Stomach (tissue), 9 donors: ENCODE data around the gene ASCC2. TPM values are rescaled to one million over a fixed set of nuclear protein-coding genes. Genes with fewer than 3 reads are reported as not detected.

ENCODE experiments used
- DNase-seq, 2 donors: peaks; one replicate each; pipeline versions ENCODE4 v3.0.0 to v3.0.0-alpha.2; 2013 to 2019
- H3K27ac ChIP-seq, 5 donors: fragments of 200-600 bp in 4 of 5; sonication (generic) in 4 of 5; one replicate each; pipeline ENCODE4 v1.5.1; 2013 to 2019; ENCODE audit warnings: mild to moderate bottlenecking in 1 of 5, moderate library complexity in 1 of 5
- H3K27me3 ChIP-seq, 3 donors: fragments of 200-600 bp; sonication (generic); one replicate each; pipeline ENCODE4 v1.5.1; 2017 to 2019; ENCODE audit warnings: mixed run types in 1 of 3
- H3K36me3 ChIP-seq, 4 donors: fragments of 200-600 bp; sonication (generic); 1 replicate in 3 of 4; 2 replicates in 1 of 4; pipeline ENCODE4 v1.5.1; 2016 to 2019
- H3K4me1 ChIP-seq, 4 donors: fragments of 200-600 bp; sonication (generic); one replicate each; pipeline ENCODE4 v1.5.1; 2016 to 2019
- H3K4me3 ChIP-seq, 4 donors: fragments of 200-600 bp; sonication (generic) in 3 of 4; one replicate each; pipeline ENCODE4 v1.5.1; 2016 to 2019; ENCODE audit warnings: mild to moderate bottlenecking in 1 of 4
- H3K9me3 ChIP-seq, 4 donors: fragments of 200-600 bp; sonication (generic); one replicate each; pipeline ENCODE4 v1.5.1; 2016 to 2019
- CTCF ChIP-seq, 7 experiments: fragments of 450-650 bp in 4 of 7; fragments of 200-600 bp in 3 of 7; sonication (generic) in 3 of 7; IDR thresholded peaks; one replicate each; pipeline ENCODE4 v1.5.1; 2016 to 2019; ENCODE audit warnings: antibody characterized with exemption in 7 of 7, control low read depth in 2 of 7, mild to moderate bottlenecking in 1 of 7
- EP300 ChIP-seq: sonication (generic); formaldehyde crosslinking; IDR thresholded peaks from one replicate; pipeline ENCODE4 v1.6.1; 2017; ENCODE audit warnings: antibody characterized with exemption
- POLR2A ChIP-seq, 4 donors: fragments of 450-650 bp; IDR thresholded peaks; one replicate each; pipeline ENCODE4 v1.6.1; 2016; ENCODE audit warnings: antibody characterized with exemption in 4 of 4, control low read depth in 2 of 4, mild to moderate bottlenecking in 1 of 4, moderate library complexity in 1 of 4
- POLR2AphosphoS5 ChIP-seq, 3 donors: sonication (generic); formaldehyde crosslinking; IDR thresholded peaks; one replicate each; pipeline ENCODE4 v1.6.1; 2016; ENCODE audit warnings: antibody characterized with exemption in 3 of 3
- WGBS, 5 donors: extraction: QIAGEN DNeasy Blood & Tissue Kit in 3 of 5; methylation state at CpG; one replicate each; pipeline versions ENCODE4 v1.1.5 to v1.1.7; 2013 to 2018; 5-methylcytosine and 5-hydroxymethylcytosine counted together
- intact Hi-C: fragments of 100-400 bp; cut with DNase I; formaldehyde crosslinking; loops from one replicate; pipeline ENCODE4 v1.15.1; 2023; ENCODE audit warnings: low total_unique reads
- polyA plus RNA-seq, 3 donors: library from polyadenylated mRNA; stranded (reverse); fragments of 200-250 nt; gene quantifications; one replicate each; pipeline ENCODE4 v1.2.3, GENCODE V29; 2013
- total RNA-seq, 5 donors: library from RNA; depleted of rRNA; stranded (reverse); fragments of >200 nt; gene quantifications; one replicate each; pipeline versions ENCODE4 v1.1.0 to v1.2.3, GENCODE V29; 2014 to 2016
- donor health status: healthy with polysubstance abuse.
- donor health status: Bipolar disorder and iron deficiency.
- donor health status: healthy.

The ASCC2 gene
- total and polyA plus RNA-seq, 8 donors = 39.7 to 129 (median 67.3) TPM

- no peaks in the 10 kb centered on the region for H3K9me3 ChIP-seq
- no peak overlapping the region for H3K27ac ChIP-seq
- peak in 1 of 2 donors; percentile 22 for DNase-seq
- TF ChIP-seq CTCF (IDR thresholded peaks at IDR 0.05) (no peak), EP300 (no peak), POLR2A (IDR thresholded peaks at IDR 0.05) (no peak), POLR2AphosphoS5 (IDR thresholded peaks at IDR 0.05) (no peak)
- no peak overlapping the region for H3K4me3 ChIP-seq
- H3K4me1 ChIP-seq = peaks cover 0 to 9% (median 3%) of the 10 kb centered on the region in 4 donors
- no peaks in the 10 kb centered on the region for H3K36me3 ChIP-seq
- intact Hi-C loops = no loop called here
- 79 to 100% (median 94%) methylated on average over 3 of the region's 3 CpGs for WGBS, 5 donors
- H3K27me3 ChIP-seq = no peaks in the 10 kb centered on the region
Measured at GRCh38 chr22:29872144-29872893, 34.2 kb upstream of the ASCC2 start.

GRCh38 chr22:29871684-29872083, 33.6 kb upstream of the ASCC2 start:
- Histone ChIP-seq H3K27me3 (no peaks in the 10 kb centered on the region), H3K36me3 (no peaks in the 10 kb centered on the region), H3K27ac (no peak overlapping the region), H3K9me3 (no peaks in the 10 kb centered on the region), H3K4me1 (peaks cover 0 to 9% (median 3%) of the 10 kb centered on the region in 4 donors), H3K4me3 (no peak overlapping the region)
- TF ChIP-seq CTCF (IDR thresholded peaks at IDR 0.05) (no peak), POLR2AphosphoS5 (IDR thresholded peaks at IDR 0.05) (no peak), EP300 (no peak), POLR2A (IDR thresholded peaks at IDR 0.05) (no peak)
- DNase-seq = peak in 1 of 2 donors; percentile 61
- intact Hi-C loops = no loop called here
- 40 to 47% (median 44%) methylated on average over 5 of the region's 5 CpGs for WGBS, 5 donors

GRCh38 chr22:29870574-29870973, 32.5 kb upstream of the ASCC2 start:
- no peak overlapping the region for H3K4me3 ChIP-seq
- no peaks in the 10 kb centered on the region for H3K27me3 ChIP-seq
- peak in 1 of 2 donors; percentile 49 for DNase-seq
- WGBS, 5 donors = 40 to 68% (median 53%) methylated on average over 2 to 3 of the region's 3 CpGs
- no peak overlapping the region for H3K27ac ChIP-seq
- no peaks in the 10 kb centered on the region for H3K36me3 ChIP-seq
- intact Hi-C loops = no loop called here
- TF ChIP-seq CTCF (IDR thresholded peaks at IDR 0.05) (no peak), POLR2A (IDR thresholded peaks at IDR 0.05) (no peak), EP300 (no peak), POLR2AphosphoS5 (IDR thresholded peaks at IDR 0.05) (no peak)
- no peaks in the 10 kb centered on the region for H3K9me3 ChIP-seq
- H3K4me1 ChIP-seq = peaks cover 0 to 9% (median 3%) of the 10 kb centered on the region in 4 donors

GRCh38 chr22:29867851-29868250, 29.8 kb upstream of the ASCC2 start:
- H3K9me3 ChIP-seq = no peaks in the 10 kb centered on the region
- no peaks in the 10 kb centered on the region for H3K36me3 ChIP-seq
- no peak overlapping the region for H3K4me3 ChIP-seq
- DNase-seq = no peak
- no peak overlapping the region for H3K27ac ChIP-seq
- no peaks in the 10 kb centered on the region for H3K27me3 ChIP-seq
- TF ChIP-seq POLR2AphosphoS5 (IDR thresholded peaks at IDR 0.05) (no peak), EP300 (no peak), POLR2A (IDR thresholded peaks at IDR 0.05) (no peak), CTCF (IDR thresholded peaks at IDR 0.05) (no peak)
- intact Hi-C loops = no loop called here
- peaks cover 0 to 9% (median 3%) of the 10 kb centered on the region in 4 donors for H3K4me1 ChIP-seq
- WGBS, 5 donors = 75 to 89% (median 80%) methylated on average over 3 of the region's 3 CpGs
